ENCODE data around the gene MPV17. TPM values are rescaled to one million over a fixed set of nuclear protein-coding genes. Genes with fewer than 3 reads are reported as not detected.

Gene MPV17
- total and polyA plus RNA-seq, 9 of the 15 experiments (the other 6 are each of a cell fraction or from before 2014, with no cell fraction given), result 54.7 to 140 (median 70.2) TPM

GRCh38 chr2:27303093-27304025 lies 19.5 kb downstream of the MPV17 start (continued):
- peak; percentile 58; the same call in 1 of the 2 replicates for TF ChIP-seq ATF3 (IDR thresholded peaks at IDR 0.05)
- TF ChIP-seq ATF3 (CRISPR knock-in tag; conservative IDR thresholded peaks at IDR 0.05), result no peak
- TF ChIP-seq ZNF449 (CRISPR knock-in tag; IDR thresholded peaks at IDR 0.05), result no peak
- no peak for TF ChIP-seq CBX3 (IDR thresholded peaks at IDR 0.05; ENCODE audit: borderline replicate concordance in 1 of 2, low read length in 2 of 2)
- no peak for TF ChIP-seq ZNF354B (CRISPR knock-in tag; IDR thresholded peaks at IDR 0.05)
- TF ChIP-seq, protein P1, sequence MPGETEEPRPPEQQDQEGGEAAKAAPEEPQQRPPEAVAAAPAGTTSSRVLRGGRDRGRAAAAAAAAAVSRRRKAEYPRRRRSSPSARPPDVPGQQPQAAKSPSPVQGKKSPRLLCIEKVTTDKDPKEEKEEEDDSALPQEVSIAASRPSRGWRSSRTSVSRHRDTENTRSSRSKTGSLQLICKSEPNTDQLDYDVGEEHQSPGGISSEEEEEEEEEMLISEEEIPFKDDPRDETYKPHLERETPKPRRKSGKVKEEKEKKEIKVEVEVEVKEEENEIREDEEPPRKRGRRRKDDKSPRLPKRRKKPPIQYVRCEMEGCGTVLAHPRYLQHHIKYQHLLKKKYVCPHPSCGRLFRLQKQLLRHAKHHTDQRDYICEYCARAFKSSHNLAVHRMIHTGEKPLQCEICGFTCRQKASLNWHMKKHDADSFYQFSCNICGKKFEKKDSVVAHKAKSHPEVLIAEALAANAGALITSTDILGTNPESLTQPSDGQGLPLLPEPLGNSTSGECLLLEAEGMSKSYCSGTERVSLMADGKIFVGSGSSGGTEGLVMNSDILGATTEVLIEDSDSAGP (CRISPR knock-in tag; IDR thresholded peaks at IDR 0.05), result no peak
- TF ChIP-seq KLF1 (tag; IDR thresholded peaks at IDR 0.05), result no peak
- no peak for TF ChIP-seq HDAC8 (tag; IDR thresholded peaks at IDR 0.05)
- no peak for TF ChIP-seq NR4A1 (CRISPR knock-in tag; IDR thresholded peaks at IDR 0.05)
- TF ChIP-seq NR4A1 (tag; IDR thresholded peaks at IDR 0.05), result no peak
- no peak for TF ChIP-seq SUPT5H (IDR thresholded peaks at IDR 0.05)
- no peak for TF ChIP-seq MEIS2 (IDR thresholded peaks at IDR 0.05; ENCODE audit: partially characterized antibody)
- TF ChIP-seq ZNF224 (CRISPR knock-in tag; IDR thresholded peaks at IDR 0.05), result no peak
- TF ChIP-seq NCOA6 (IDR thresholded peaks at IDR 0.05), result no peak; the same call in 1 of the 2 replicates
- 0 out of 2 replicates have a peak, but pooled peaks have one; percentile 7 for TF ChIP-seq MTA2 (IDR thresholded peaks at IDR 0.05; ENCODE audit: low read depth)
- TF ChIP-seq, protein P2, sequence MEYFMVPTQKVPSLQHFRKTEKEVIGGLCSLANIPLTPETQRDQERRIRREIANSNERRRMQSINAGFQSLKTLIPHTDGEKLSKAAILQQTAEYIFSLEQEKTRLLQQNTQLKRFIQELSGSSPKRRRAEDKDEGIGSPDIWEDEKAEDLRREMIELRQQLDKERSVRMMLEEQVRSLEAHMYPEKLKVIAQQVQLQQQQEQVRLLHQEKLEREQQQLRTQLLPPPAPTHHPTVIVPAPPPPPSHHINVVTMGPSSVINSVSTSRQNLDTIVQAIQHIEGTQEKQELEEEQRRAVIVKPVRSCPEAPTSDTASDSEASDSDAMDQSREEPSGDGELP (CRISPR knock-in tag; IDR thresholded peaks at IDR 0.05; ENCODE audit: borderline replicate concordance), result no peak
- no peak for TF ChIP-seq TSHZ1 (CRISPR knock-in tag; IDR thresholded peaks at IDR 0.05)
- no peak for TF ChIP-seq RBM34 (IDR thresholded peaks at IDR 0.05; ENCODE audit: borderline replicate concordance, insufficient read depth, low read length)
- no peak for TF ChIP-seq ELF2 (CRISPR knock-in tag; IDR thresholded peaks at IDR 0.05)

Measured in K562 (cell line).